NCI-H2107 treated with DMSO at 0.1 percent for 48 hours (cell line): Measurements from ENCODE around the gene PPDPF.
"Not testable (repeated sequence)": the region's sequence is repeated elsewhere in the genome, so short reads cannot be mapped to it uniquely, and the experiment has no call there.

ENCODE experiments used
- DNase-seq: peaks from one replicate; lab custom pipeline; 2025; ENCODE audit not compliant: unreplicated experiment; lab: John Stamatoyannopoulos, UW

Gene PPDPF

DNA sequence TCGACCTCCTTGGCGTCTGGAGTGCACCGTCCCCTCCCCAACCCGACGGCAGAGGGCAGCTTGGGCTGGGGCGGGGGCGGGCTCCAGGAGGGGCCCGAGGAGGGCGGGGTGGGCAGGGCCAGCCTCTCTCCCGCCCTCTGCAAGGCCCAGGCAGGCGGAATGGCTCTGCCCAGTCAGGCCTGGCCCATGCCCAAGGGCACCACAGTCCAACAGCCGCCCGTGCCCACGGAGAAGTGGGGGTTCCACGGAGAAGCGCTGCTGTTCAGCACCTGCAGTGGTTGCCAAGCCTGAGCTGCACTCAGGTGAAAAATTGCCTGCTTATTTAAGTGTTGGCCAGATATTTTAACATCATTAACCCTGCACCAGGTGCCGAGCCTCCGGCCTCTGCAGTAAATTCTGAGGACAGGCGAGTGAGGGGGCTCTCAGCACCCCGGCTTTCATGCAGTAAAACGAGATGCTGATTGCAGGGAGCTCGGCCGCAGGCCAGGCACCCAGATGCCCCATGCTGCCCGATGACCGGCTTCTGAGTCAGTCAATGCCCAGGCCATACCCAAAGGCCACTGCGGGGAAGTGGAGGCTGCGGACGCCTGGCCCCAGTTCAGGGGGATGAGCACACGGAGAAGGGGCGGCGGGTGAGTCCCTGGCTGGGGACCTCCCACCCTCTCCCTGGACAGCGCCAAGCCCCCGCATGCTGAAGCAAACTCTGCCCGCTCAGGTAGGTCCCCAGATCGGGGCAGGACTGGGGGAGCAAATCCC, 27.3 kb downstream of the PPDPF start, which contains the start of gene SRMS:
Gene SRMS, minus strand, starts transcription at position 25 of the 756 bp plus-strand sequence. CDS start 286 bp downstream, outside the sequence.
- DNase-seq = no peak

DNA sequence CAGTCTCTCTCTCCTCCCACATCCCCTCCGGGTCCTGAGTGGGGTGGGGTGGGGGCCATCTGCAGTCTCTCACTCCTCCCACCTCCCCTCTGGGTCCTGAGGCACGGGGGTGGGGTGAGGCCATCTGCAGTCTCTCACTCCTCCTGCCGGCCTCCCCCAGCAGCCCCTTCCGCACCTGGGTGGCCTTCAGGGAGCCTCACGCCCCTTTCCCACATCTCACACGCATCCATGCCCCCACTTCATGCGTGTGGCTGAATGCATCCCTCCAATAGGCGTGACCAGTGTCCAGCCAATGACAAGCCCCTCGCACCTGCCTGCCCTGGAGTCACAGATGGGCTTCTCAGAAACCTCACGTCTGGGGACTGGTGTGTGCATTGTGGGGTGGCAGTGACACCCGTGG, 28.0 kb downstream of the PPDPF start:
- no peak for DNase-seq

DNA sequence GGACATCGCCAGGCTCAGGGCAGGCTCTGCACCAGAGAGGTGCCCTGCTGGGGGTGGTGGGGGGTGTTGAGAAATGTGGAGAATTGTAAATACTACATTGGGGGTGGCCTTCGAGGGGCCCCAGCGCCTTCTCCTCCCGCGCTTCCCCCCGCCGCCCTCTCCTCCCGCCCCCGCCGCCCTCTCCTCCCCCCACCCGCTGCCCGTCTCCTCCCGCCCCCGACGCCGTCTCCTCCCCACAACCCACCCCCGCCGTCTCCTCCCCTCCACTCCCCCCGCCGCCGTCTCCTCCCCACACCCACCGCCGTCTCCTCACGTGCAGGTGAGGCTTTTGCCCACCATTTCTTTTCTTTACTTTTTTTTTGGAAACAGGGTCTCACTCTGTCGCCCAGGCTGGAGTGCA, 28.5 kb downstream of the PPDPF start:
- no peak for DNase-seq

GRCh38 chr20:63549679-63550282, 29.2 kb downstream of the PPDPF start:
- no peak for DNase-seq

DNA sequence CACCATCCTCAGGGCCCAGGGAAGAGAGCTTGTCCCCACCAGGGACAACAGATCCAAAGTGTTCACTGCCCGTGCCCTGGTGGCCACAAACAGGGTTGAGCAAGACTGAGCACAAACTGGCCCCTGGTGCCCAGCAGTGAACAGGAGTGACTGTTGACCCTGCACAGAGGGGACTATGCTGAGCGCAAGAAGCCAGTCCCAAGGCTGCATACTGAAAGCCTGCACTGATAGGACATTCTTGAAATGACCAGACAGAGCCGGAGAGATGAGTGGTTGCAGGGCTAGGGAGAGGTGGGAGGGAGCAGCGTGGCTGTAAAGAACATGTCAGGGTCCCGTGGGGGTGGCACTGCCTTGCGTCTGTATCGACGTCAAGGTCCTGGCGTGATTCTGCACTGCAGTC, 30.5 kb downstream of the PPDPF start:
- no peak for DNase-seq

GRCh38 chr20:63552481-63553249, 32.1 kb downstream of the PPDPF start:
- no peak for DNase-seq

- no peak for DNase-seq
These were observed 32.8 kb downstream of the PPDPF start for GRCh38 chr20:63553251-63553932.

- DNase-seq = no peak
These were observed 33.3 kb downstream of the PPDPF start, which contains the start of gene FNDC11 for GRCh38 chr20:63553933-63554290. Gene FNDC11 (plus strand): TSS chr20:63554159. CDS start chr20:63555664, 1,505 bp downstream.

DNA sequence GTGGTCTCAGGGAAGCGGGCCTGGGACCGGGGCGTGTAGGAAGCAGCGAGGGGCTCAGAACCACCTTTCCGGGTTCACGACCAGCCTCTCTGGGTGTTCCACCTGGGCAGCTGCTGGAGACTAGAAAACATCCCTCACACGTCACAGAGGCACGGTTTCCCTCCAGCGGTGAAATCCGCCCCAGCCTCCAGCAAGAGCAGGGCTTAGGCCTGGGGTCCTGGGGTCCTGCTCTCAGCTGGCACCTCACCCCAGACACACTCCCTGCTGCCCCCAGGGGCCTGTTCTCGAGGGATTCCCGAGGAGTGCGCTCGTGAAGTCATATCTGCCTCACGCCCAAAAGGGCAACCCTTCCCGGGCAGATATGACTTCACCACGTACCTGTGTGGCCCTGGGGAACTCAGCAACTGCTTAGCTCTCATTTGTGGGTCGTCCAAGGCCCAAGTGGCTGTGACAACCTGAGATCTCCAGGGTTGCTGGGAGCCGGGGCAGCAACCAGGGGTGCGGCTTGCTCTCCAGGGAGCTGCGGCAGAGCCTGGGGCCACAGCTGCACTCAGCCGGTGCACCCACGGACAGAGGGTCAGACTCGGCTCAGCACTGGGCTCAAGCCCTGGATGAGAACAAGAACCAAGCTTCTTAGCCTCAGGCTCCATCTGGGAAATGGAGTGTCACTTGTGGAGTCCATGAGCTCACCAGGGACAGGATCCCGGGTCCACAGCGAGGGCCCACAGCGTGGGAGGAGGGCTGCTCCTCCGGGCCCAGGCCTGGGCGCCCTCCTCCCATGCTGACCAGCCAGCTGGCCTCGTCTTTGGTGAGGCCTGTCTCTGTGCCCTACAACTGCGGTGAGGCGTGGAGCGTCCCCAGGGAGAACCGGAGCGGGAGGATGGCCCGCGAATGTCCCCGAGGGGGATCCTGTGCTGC, 34.1 kb downstream of the PPDPF start:
- no peak for DNase-seq

DNA sequence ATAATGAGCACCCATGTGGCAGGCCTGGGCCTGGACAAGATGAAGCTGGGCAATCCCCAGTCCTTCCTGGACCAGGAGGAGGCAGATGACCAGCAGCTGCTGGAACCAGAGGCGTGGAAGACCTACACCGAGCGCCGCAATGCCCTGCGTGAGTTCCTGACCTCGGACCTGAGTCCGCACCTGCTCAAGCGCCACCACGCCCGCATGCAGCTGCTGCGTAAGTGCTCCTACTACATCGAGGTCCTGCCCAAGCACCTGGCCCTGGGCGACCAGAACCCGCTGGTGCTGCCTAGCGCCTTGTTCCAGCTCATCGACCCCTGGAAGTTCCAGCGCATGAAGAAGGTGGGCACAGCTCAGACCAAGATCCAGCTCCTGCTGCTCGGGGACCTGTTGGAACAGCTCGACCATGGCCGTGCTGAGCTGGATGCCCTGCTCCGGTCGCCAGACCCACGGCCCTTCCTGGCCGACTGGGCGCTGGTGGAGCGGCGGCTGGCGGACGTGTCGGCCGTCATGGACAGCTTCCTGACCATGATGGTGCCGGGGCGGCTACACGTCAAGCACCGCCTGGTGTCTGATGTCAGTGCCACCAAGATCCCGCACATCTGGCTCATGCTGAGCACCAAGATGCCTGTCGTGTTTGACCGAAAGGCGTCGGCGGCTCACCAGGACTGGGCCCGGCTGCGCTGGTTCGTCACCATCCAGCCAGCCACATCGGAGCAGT, 35.3 kb downstream of the PPDPF start:
- DNase-seq = no peak

DNA sequence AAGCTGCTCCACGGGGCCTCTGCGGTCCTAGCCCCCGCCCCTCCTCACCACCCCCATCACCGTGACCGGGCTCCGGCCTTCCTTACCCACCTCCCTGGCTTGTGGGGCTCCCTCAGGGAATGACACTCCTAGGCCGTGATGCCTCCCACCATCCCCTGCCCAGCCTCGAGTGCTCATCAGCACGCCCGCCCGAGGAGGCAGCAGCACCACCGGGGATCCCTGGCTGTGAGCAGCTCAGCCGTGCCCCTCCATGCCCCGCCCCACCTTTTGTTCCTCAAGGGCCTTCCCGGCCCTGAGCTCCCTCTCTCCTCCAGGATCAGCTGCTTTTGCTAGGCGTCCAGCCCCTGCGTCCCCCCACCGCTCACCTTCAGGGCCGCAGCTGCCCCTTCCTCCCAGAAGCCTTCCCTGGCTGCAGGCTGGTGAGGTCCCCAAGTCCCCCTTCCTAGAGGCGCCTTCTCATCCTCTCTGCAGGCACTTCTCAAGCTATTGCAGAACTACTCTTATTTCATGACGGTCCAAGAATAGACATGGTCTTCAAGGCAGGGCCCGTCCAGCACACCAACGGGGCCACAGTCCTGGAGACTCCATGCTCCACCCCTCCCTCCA, 36.4 kb downstream of the PPDPF start:
- DNase-seq = no peak

GRCh38 chr20:63557481-63557891, 36.9 kb downstream of the PPDPF start:
- no peak for DNase-seq

GRCh38 chr20:63558804-63559484, 38.4 kb downstream of the PPDPF start:
- DNase-seq = no peak

- not testable (repeated sequence) for DNase-seq
These were observed 39.1 kb downstream of the PPDPF start for GRCh38 chr20:63559485-63560332.

DNA sequence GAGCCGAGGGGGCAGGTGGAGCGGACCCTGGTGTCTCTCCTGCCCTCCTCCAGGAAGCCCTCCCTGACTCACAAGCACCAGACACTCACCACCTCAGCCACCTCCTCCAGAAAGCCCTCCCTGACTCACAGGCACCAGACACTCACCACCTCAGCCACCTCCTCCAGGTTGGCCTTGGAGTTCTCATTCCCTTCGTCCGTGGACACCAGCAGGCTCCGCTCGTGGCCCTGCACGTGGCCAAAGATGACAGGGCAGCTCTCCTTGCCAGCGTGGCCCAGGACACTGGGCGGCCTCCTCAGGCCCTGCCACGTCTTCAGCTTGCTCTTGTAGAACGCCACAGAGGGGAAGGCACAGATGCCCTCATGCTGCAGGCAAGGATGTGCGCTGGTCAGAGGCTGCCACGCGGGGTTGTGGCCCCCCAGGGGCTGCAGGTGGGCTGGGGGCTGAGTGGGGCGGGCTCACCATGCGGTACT, 39.8 kb downstream of the PPDPF start:
- no peak for DNase-seq

- no peak for DNase-seq
These were observed 40.5 kb downstream of the PPDPF start for GRCh38 chr20:63560856-63561609.
